OCI-LY7 (cell line): Measurements from ENCODE around the gene OR2AT4. TPM values are rescaled to one million over a fixed set of nuclear protein-coding genes. Genes with fewer than 3 reads are reported as not detected.

Source experiments
- BruUV-seq: library from RNA; stranded (reverse); fragments of 400-500 nt; replicated peaks from 2 replicates; lab custom pipeline; 2021; lab: Mats Ljungman, UMichigan
- CTCF ChIA-PET: fragments of 300-600 bp; sonication (Branson Sonifier 250); formaldehyde crosslinking; loops from one replicate; lab custom pipeline; 2022; ENCODE audit warnings: antibody characterized with exemption; ENCODE audit not compliant: unreplicated experiment; lab: Charles Lee
- POLR2A ChIA-PET: fragments of 300-600 bp; sonication (Branson Sonifier 250); formaldehyde crosslinking; loops from one replicate; lab custom pipeline; 2022; ENCODE audit warnings: antibody characterized with exemption; lab: Charles Lee
- DNase-seq: peaks from one replicate; pipeline ENCODE4 v3.0.0-alpha.2; 2015; ENCODE audit warnings: low spot score
- H2AFZ ChIP-seq: fragments of 200-600 bp; sonication (generic), shearing (Covaris generic); 2 replicates; pipeline ENCODE4 v1.6.1; 2014; ENCODE audit warnings: mild to moderate bottlenecking, antibody characterized with exemption, low read length, moderate library complexity
- H3K27ac ChIP-seq: fragments of 200-600 bp; sonication (generic); 2 replicates; pipeline ENCODE4 v1.5.1; 2014; ENCODE audit warnings: mixed run types, low read depth, mild to moderate bottlenecking, moderate library complexity, low read length, inconsistent platforms; ENCODE audit not compliant: poor library complexity, severe bottlenecking
- H3K36me3 ChIP-seq: fragments of 200-600 bp; sonication (generic); 2 replicates; pipeline ENCODE4 v1.6.1; 2014; ENCODE audit warnings: mild to moderate bottlenecking, antibody characterized with exemption, low read length, moderate library complexity, mixed read lengths; ENCODE audit not compliant: insufficient read depth
- H3K4me1 ChIP-seq: fragments of 200-600 bp; sonication (generic); 2 replicates; pipeline ENCODE4 v1.5.1; 2014; ENCODE audit warnings: mild to moderate bottlenecking, low read length; ENCODE audit not compliant: insufficient read depth, poor library complexity, severe bottlenecking
- H3K4me2 ChIP-seq: fragments of 200-600 bp; sonication (generic); 2 replicates; pipeline ENCODE4 v1.6.1; 2014; ENCODE audit warnings: mild to moderate bottlenecking, low read length
- H3K4me3 ChIP-seq: fragments of 200-600 bp; sonication (generic); 2 replicates; pipeline ENCODE4 v1.5.1; 2014; ENCODE audit warnings: mild to moderate bottlenecking, low read depth, low read length; ENCODE audit not compliant: poor library complexity, severe bottlenecking
- H3K79me2 ChIP-seq: fragments of 200-600 bp; sonication (generic); 2 replicates; pipeline ENCODE4 v1.6.1; 2016; ENCODE audit warnings: low read depth, mild to moderate bottlenecking, low read length, moderate library complexity, mixed read lengths; ENCODE audit not compliant: insufficient read depth
- H3K9me2 ChIP-seq: fragments of 200-600 bp; sonication (generic); 2 replicates; pipeline ENCODE4 v1.6.1; 2016; ENCODE audit warnings: mild to moderate bottlenecking, low read length, mixed read lengths; ENCODE audit not compliant: insufficient read depth
- H3K9me3 ChIP-seq: fragments of 200-600 bp; sonication (generic); 2 replicates; pipeline ENCODE4 v1.6.1; 2014; ENCODE audit warnings: mild to moderate bottlenecking, mixed run types, low read length, mixed read lengths
- H4K20me1 ChIP-seq: fragments of 200-600 bp; sonication (generic); 2 replicates; pipeline ENCODE4 v1.6.1; 2014; ENCODE audit warnings: mild to moderate bottlenecking, antibody characterized with exemption, low read length, moderate library complexity, mixed read lengths; ENCODE audit not compliant: insufficient read depth
- CTCF ChIP-seq: fragments of 200-600 bp; sonication (generic); conservative IDR thresholded peaks from 2 replicates; pipeline ENCODE4 v1.5.1; 2014; ENCODE audit warnings: mild to moderate bottlenecking, antibody characterized with exemption, low read length, moderate library complexity, mixed read lengths
- EZH2phosphoT487 ChIP-seq: fragments of 200-600 bp; sonication (generic); IDR thresholded peaks from 2 replicates; pipeline ENCODE4 v1.6.1; 2018; ENCODE audit warnings: low read depth, borderline replicate concordance, mild to moderate bottlenecking, mixed run types, antibody characterized with exemption, low read length, moderate library complexity, mixed read lengths
- intact Hi-C: fragments of 100-400 bp; cut with micrococcal nuclease; formaldehyde crosslinking; loops from one replicate; pipeline ENCODE4 v1.10.0; 2022; ENCODE audit not compliant: unreplicated experiment
- total RNA-seq, 2 experiments: library from RNA; depleted of rRNA in 1 of 2; stranded (reverse); fragments of >200 nt in 1 of 2; shearing (Covaris generic) in 1 of 2; gene quantifications; 2 replicates each; pipeline ENCODE4 v1.2.3, GENCODE V29; 2014 to 2022

The OR2AT4 gene
- total RNA-seq, 2 experiments from 2014 or later: not detected

GRCh38 chr11:75135021-75135650 is 38.5 kb upstream of the OR2AT4 start:
- ChIA-PET CTCF (no interaction called here), POLR2A (no interaction called here)
- Histone ChIP-seq H3K27ac (no peak overlapping the region), H3K9me2 (no peaks in the 10 kb centered on the region), H3K4me3 (no peak overlapping the region), H3K79me2 (no peaks in the 10 kb centered on the region), H4K20me1 (no peaks in the 10 kb centered on the region), H3K36me3 (no peaks in the 10 kb centered on the region), H3K4me1 (peaks cover 2% of the 10 kb centered on the region), H3K4me2 (no peak overlapping the region), H3K9me3 (no peaks in the 10 kb centered on the region), H2AFZ (no peak overlapping the region)
- intact Hi-C loops: no loop called here
- DNase-seq: no peak
- TF ChIP-seq CTCF (no peak), EZH2phosphoT487 (no peak)
- no TSS peak for BruUV-seq

GRCh38 chr11:75133976-75134375 is 37.3 kb upstream of the OR2AT4 start:
- H3K36me3 ChIP-seq: no peaks in the 10 kb centered on the region
- H3K4me2 ChIP-seq: no peak overlapping the region
- H3K27ac ChIP-seq: no peak overlapping the region
- H3K79me2 ChIP-seq: no peaks in the 10 kb centered on the region
- H3K4me3 ChIP-seq: no peak overlapping the region
- intact Hi-C loops: no loop called here
- BruUV-seq: no TSS peak
- CTCF ChIA-PET: no interaction called here
- TF ChIP-seq EZH2phosphoT487 (no peak), CTCF (no peak)
- no peaks in the 10 kb centered on the region for H3K9me3 ChIP-seq
- H2AFZ ChIP-seq: no peak overlapping the region
- H3K9me2 ChIP-seq: no peaks in the 10 kb centered on the region
- no peaks in the 10 kb centered on the region for H4K20me1 ChIP-seq
- DNase-seq: no peak
- no peaks in the 10 kb centered on the region for H3K4me1 ChIP-seq
- POLR2A ChIA-PET: no interaction called here

- Histone ChIP-seq H3K4me1 (no peaks in the 10 kb centered on the region), H4K20me1 (no peaks in the 10 kb centered on the region), H3K4me3 (no peak overlapping the region), H3K27ac (no peak overlapping the region), H3K36me3 (no peaks in the 10 kb centered on the region), H3K9me2 (no peaks in the 10 kb centered on the region), H3K4me2 (no peak overlapping the region), H3K79me2 (no peaks in the 10 kb centered on the region), H3K9me3 (no peaks in the 10 kb centered on the region), H2AFZ (no peak overlapping the region)
- no peak for DNase-seq
- BruUV-seq: no TSS peak
- POLR2A ChIA-PET: interaction anchor here (0.6 to 1.1 kb wide), 2 partner anchors 10 to 122 kb away, joined by 4 to 5 read pairs; no protein-coding TSS in a partner anchor
- TF ChIP-seq CTCF (no peak), EZH2phosphoT487 (no peak)
- CTCF ChIA-PET: no interaction called here
- intact Hi-C loops: no loop called here
These were observed 35.4 kb upstream of the OR2AT4 start for GRCh38 chr11:75132080-75132479.
